Measurements from ENCODE around the gene PARP16. TPM values are rescaled to one million over a fixed set of nuclear protein-coding genes. Genes with fewer than 3 reads are reported as not detected.

Gene PARP16
- total RNA-seq, result 10 to 100 TPM; 11.7 to 19.3 (median 16.4) TPM
- total RNA-seq (2013), result 17.7 TPM

GRCh38 chr15:65286704-65287519 is at the start of gene PARP16:
Gene PARP16 (minus strand): TSS chr15:65286883. CDS start chr15:65286426, 457 bp downstream.
- Histone ChIP-seq H3K4me3 (ENCODE audit: low read length) (peak within 1 kb of the TSS; percentile 86), H3K36me3 (ENCODE audit: control insufficient read depth, insufficient read depth, low read length) (no peaks in the 10 kb centered on the region), H3K27ac (ENCODE audit: low read length) (peak within 1 kb of the TSS; percentile 85), H3K27me3 (ENCODE audit: control insufficient read depth, insufficient read depth, low read length) (no peaks in the 10 kb centered on the region), H3K4me1 (ENCODE audit: control insufficient read depth, insufficient read depth, low read length) (peaks cover 20% of the 10 kb centered on the region), H3K9me3 (ENCODE audit: control insufficient read depth, insufficient read depth, low read length) (no peaks in the 10 kb centered on the region)
- WGBS (ENCODE audit: insufficient coverage), result 2% methylated on average over 62 of the region's 62 CpGs
- peak; percentile 90 to 95 for DNase-seq
- peak within 1 kb of the TSS; percentile 92 for H3K4me3 Mint-ChIP-seq
- ATAC-seq, result peak; percentile 95 to 98 (median 95)
- H3K36me3 Mint-ChIP-seq, result no peaks in the 10 kb centered on the region
- peak within 1 kb of the TSS; percentile 88 to 91 for H3K27ac Mint-ChIP-seq
- H3K4me1 Mint-ChIP-seq, result peaks cover 35% of the 10 kb centered on the region in 2 donors
- no peaks in the 10 kb centered on the region for H3K27me3 Mint-ChIP-seq (ENCODE audit: low read depth in 2 of 2)
- TF ChIP-seq CTCF (IDR thresholded peaks at IDR 0.05), result peak; percentile 27
- H3K9me3 Mint-ChIP-seq, result no peaks in the 10 kb centered on the region
- intact Hi-C loops (cut with micrococcal nuclease), result loop anchor here (1.0 to 2.0 kb wide), 2 partner anchors 17 to 102 kb away; partner anchors contain the start of genes CLPX and RNU5B-1

- TF ChIP-seq CTCF (IDR thresholded peaks at IDR 0.05), result no peak
- H3K27ac ChIP-seq (ENCODE audit: low read length), result no peak overlapping the region
- Mint-ChIP-seq H3K27ac (no peak overlapping the region), H3K9me3 (no peaks in the 10 kb centered on the region), H3K4me3 (no peak overlapping the region), H3K36me3 (no peaks in the 10 kb centered on the region), H3K4me1 (peaks cover 5% of the 10 kb centered on the region in 2 donors), H3K27me3 (ENCODE audit: low read depth in 2 of 2) (peaks cover 6% of the 10 kb centered on the region in 2 donors)
- H3K4me3 ChIP-seq (ENCODE audit: low read length), result no peak overlapping the region
- H3K36me3 ChIP-seq (ENCODE audit: control insufficient read depth, insufficient read depth, low read length), result no peaks in the 10 kb centered on the region
- no peaks in the 10 kb centered on the region for H3K9me3 ChIP-seq (ENCODE audit: control insufficient read depth, insufficient read depth, low read length)
- intact Hi-C loops (cut with micrococcal nuclease), result no loop called here
- H3K27me3 ChIP-seq (ENCODE audit: control insufficient read depth, insufficient read depth, low read length), result no peaks in the 10 kb centered on the region
- DNase-seq (no peak), ATAC-seq (no peak)
- WGBS (ENCODE audit: insufficient coverage), result 86% methylated on average over 19 of the region's 19 CpGs
- no peaks in the 10 kb centered on the region for H3K4me1 ChIP-seq (ENCODE audit: control insufficient read depth, insufficient read depth, low read length)
Observed at GRCh38 chr15:65335278-65336055, 48.8 kb upstream of the PARP16 start.

DNA sequence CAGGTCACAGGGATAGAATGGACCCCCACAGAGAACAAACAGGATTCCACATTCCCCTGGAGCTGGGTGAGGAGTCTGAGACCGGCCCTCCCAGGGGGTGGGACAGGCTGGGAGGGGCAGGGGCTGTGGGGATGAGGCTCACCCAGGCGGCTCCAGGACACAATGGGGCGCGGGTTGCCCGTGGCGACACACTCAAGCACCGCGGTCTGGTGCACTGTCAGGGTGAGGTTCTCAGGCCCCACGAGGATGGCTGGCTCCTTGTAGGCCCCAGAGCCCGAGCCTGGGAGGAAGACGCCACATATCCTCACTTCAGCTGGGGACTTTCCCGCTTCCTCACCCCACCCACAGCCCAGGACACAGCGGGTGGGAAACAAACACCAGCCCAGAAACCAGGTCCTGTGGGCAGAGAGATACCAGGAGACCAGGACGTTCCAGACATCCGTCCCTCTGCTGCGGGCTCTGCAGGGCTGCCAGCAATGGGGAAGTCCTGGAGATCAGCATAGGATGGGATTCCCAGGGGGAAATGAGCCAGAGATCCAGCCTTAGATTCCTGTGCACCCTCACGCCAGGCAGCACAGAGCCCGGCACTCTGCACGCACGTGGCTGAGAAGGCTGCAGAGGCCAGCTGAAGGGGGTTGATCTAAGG is 48.0 kb upstream of the PARP16 start:
- TF ChIP-seq CTCF (IDR thresholded peaks at IDR 0.05), result no peak
- no peak overlapping the region for H3K4me3 ChIP-seq (ENCODE audit: low read length)
- Mint-ChIP-seq H3K27me3 (ENCODE audit: low read depth in 2 of 2) (peaks cover 2 to 4% of the 10 kb centered on the region in 2 donors), H3K27ac (no peak overlapping the region), H3K9me3 (no peaks in the 10 kb centered on the region), H3K4me3 (no peak overlapping the region), H3K4me1 (peaks cover 3% of the 10 kb centered on the region in 2 donors), H3K36me3 (no peaks in the 10 kb centered on the region)
- H3K27ac ChIP-seq (ENCODE audit: low read length), result no peak overlapping the region
- 79% methylated on average over 20 of the region's 20 CpGs for WGBS (ENCODE audit: insufficient coverage)
- H3K27me3 ChIP-seq (ENCODE audit: control insufficient read depth, insufficient read depth, low read length), result no peaks in the 10 kb centered on the region
- DNase-seq, result no peak
- H3K4me1 ChIP-seq (ENCODE audit: control insufficient read depth, insufficient read depth, low read length), result no peaks in the 10 kb centered on the region
- intact Hi-C loops (cut with micrococcal nuclease), result no loop called here
- H3K36me3 ChIP-seq (ENCODE audit: control insufficient read depth, insufficient read depth, low read length), result no peaks in the 10 kb centered on the region
- H3K9me3 ChIP-seq (ENCODE audit: control insufficient read depth, insufficient read depth, low read length), result no peaks in the 10 kb centered on the region
- ATAC-seq, result no peak
